Measurements from ENCODE around the gene RFFL.
A peak's percentile ranks its signal among the peaks of the same experiment; 100 is the strongest.
"Not testable (repeated sequence)": the region's sequence is repeated elsewhere in the genome, so short reads cannot be mapped to it uniquely, and the experiment has no call there.

The RFFL gene

GRCh38 chr17:35052241-35052610 lies 11.3 kb downstream of the RFFL start:
- DNase-seq (ENCODE audit: low read depth), result peak; percentile 36
- H3K4me3 ChIP-seq (ENCODE audit: low read depth, low read length), result no peak overlapping the region

GRCh38 chr17:35051579-35052240 lies 11.8 kb downstream of the RFFL start:
- DNase-seq (ENCODE audit: low read depth), result no peak
- H3K4me3 ChIP-seq (ENCODE audit: low read depth, low read length), result no peak overlapping the region

- DNase-seq (ENCODE audit: low read depth), result no peak
- no peak overlapping the region for H3K4me3 ChIP-seq (ENCODE audit: low read depth, low read length)
Measured at GRCh38 chr17:35051183-35051578, 12.3 kb downstream of the RFFL start.

- no peak for DNase-seq (ENCODE audit: low read depth)
- H3K4me3 ChIP-seq (ENCODE audit: low read depth, low read length), result no peak overlapping the region
Measured at GRCh38 chr17:35050170-35050569, 13.3 kb downstream of the RFFL start.

GRCh38 chr17:35048685-35049379 lies 14.7 kb downstream of the RFFL start:
- no peak for DNase-seq (ENCODE audit: low read depth)

GRCh38 chr17:35046740-35047283 lies 16.7 kb downstream of the RFFL start:
- H3K4me3 ChIP-seq (ENCODE audit: low read depth, low read length), result peak overlapping the region; percentile 21
- peak; percentile 56 for DNase-seq (ENCODE audit: low read depth)

More at GRCh38 chr17:35048685-35049379, 14.7 kb downstream of the RFFL start:
- no peak overlapping the region for H3K4me3 ChIP-seq (ENCODE audit: low read depth, low read length)

- no peak for DNase-seq (ENCODE audit: low read depth)
- peak overlapping the region; percentile 15 for H3K4me3 ChIP-seq (ENCODE audit: low read depth, low read length)
Measured at GRCh38 chr17:35046245-35046644, 17.3 kb downstream of the RFFL start.

- not testable (repeated sequence) for H3K4me3 ChIP-seq (ENCODE audit: low read depth, low read length)
Measured at GRCh38 chr17:35045458-35045979, 18.0 kb downstream of the RFFL start.

GRCh38 chr17:35044181-35044580 lies 19.3 kb downstream of the RFFL start:
- DNase-seq (ENCODE audit: low read depth), result no peak
- H3K4me3 ChIP-seq (ENCODE audit: low read depth, low read length), result no peak overlapping the region

More at GRCh38 chr17:35045458-35045979, 18.0 kb downstream of the RFFL start:
- not testable (repeated sequence) for DNase-seq (ENCODE audit: low read depth)

GRCh38 chr17:35041390-35041789 lies 22.1 kb downstream of the RFFL start:
- no peak for DNase-seq (ENCODE audit: low read depth)

GRCh38 chr17:35038453-35038852 lies 25.1 kb downstream of the RFFL start:
- no peak for DNase-seq (ENCODE audit: low read depth)
- H3K4me3 ChIP-seq (ENCODE audit: low read depth, low read length), result no peak overlapping the region

More at GRCh38 chr17:35041390-35041789, 22.1 kb downstream of the RFFL start:
- H3K4me3 ChIP-seq (ENCODE audit: low read depth, low read length), result no peak overlapping the region

- no peak overlapping the region for H3K4me3 ChIP-seq (ENCODE audit: low read depth, low read length)
- no peak for DNase-seq (ENCODE audit: low read depth)
Measured at GRCh38 chr17:35030780-35031179, 32.7 kb downstream of the RFFL start.

GRCh38 chr17:35028531-35029262 lies 34.8 kb downstream of the RFFL start:
- H3K4me3 ChIP-seq (ENCODE audit: low read depth, low read length), result no peak overlapping the region
- DNase-seq (ENCODE audit: low read depth), result no peak

GRCh38 chr17:35028097-35028496 lies 35.4 kb downstream of the RFFL start:
- not testable (repeated sequence) for H3K4me3 ChIP-seq (ENCODE audit: low read depth, low read length)

GRCh38 chr17:35025541-35025940 lies 38.0 kb downstream of the RFFL start:
- DNase-seq (ENCODE audit: low read depth), result no peak
- no peak overlapping the region for H3K4me3 ChIP-seq (ENCODE audit: low read depth, low read length)

More at GRCh38 chr17:35028097-35028496, 35.4 kb downstream of the RFFL start:
- not testable (repeated sequence) for DNase-seq (ENCODE audit: low read depth)

GRCh38 chr17:35023538-35023937 lies 40.0 kb downstream of the RFFL start:
- H3K4me3 ChIP-seq (ENCODE audit: low read depth, low read length), result no peak overlapping the region
- DNase-seq (ENCODE audit: low read depth), result no peak

GRCh38 chr17:35022536-35023063 lies 40.9 kb downstream of the RFFL start:
- DNase-seq (ENCODE audit: low read depth), result peak; percentile 89
- no peak overlapping the region for H3K4me3 ChIP-seq (ENCODE audit: low read depth, low read length)

GRCh38 chr17:35021520-35022380 lies 41.8 kb downstream of the RFFL start:
- no peak for DNase-seq (ENCODE audit: low read depth)
- no peak overlapping the region for H3K4me3 ChIP-seq (ENCODE audit: low read depth, low read length)
